GM12892 (cell line): Measurements from ENCODE around the gene TNS4.

ENCODE experiments used
- POLR2A ChIP-seq: IDR thresholded peaks from 2 replicates; pipeline ENCODE4 v1.6.1; 2011; ENCODE audit warnings: low read depth, low read length, control low read depth
- POLR2AphosphoS5 ChIP-seq: IDR thresholded peaks from 2 replicates; pipeline ENCODE4 v1.6.1; 2011; ENCODE audit warnings: low read depth, low read length, control low read depth

- TF ChIP-seq POLR2A (no peak), POLR2AphosphoS5 (no peak)
These were observed 35.1 kb upstream of the TNS4 start for GRCh38 chr17:40536295-40537171.
